Measurements from ENCODE around the gene SNAPC4.
A peak's percentile ranks its signal among the peaks of the same experiment; 100 is the strongest.

SNAPC4 gene

DNA sequence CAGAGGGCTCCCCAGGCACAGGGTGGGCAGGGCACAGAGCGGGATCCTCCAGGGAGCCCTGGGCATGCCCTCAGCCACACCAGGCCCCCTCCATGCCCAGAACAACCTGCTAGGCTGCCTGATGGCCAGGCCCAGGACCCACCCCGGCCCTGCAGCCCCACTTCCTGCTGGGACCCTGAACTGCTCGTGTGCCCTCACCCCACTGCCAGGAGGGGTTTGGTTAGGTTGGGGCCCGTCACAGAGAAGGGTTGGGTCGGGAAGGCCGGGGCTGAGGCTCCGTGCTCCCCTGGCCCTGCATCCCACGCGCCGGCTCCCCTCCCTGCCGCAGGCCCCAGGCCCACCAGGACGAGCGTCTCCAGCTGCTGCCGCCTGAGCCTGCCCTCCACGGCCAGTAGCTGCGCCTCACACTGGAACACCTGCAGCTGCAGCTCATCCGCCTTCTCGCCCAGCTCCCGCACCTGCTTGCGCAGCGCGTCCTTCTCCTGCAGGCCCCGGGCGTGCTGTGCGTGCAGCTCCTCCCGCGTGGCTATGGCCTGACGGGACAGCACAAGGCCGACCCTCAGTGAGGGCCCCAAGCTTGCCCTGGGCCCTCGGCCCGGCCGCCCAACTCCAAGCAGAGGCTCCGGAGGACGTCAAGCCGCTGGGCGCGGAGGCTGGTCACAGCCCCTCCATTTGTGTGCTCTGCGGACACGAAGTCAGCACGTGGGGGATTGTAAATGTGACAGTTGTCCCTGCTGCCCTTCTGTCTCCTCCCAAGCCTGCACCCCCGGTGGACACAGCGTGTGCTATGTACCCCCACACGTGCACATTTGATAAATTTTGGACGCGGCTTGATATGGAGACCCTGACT lies 32.4 kb downstream of the SNAPC4 start:
- DNase-seq = no peak

DNA sequence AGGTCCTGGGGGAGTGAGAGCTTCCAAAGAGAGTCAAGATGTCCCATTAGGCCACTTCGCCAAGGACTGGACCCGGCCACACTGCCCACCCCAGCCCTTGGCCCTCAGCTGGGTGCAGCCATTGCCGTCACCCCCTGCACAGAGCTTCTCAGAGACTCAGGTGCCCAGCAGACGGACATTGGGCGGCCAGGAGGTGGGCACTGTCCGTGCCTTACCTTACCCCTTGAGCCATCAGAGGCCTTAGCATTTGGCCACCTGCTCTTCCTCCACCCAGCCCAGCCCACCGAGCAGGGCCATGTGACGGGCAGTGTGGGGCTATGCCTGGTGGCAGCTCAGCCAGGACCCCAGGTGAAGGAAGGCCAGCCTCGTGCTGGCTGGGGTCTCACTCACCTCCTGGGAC lies 33.1 kb downstream of the SNAPC4 start:
- DNase-seq = no peak

DNA sequence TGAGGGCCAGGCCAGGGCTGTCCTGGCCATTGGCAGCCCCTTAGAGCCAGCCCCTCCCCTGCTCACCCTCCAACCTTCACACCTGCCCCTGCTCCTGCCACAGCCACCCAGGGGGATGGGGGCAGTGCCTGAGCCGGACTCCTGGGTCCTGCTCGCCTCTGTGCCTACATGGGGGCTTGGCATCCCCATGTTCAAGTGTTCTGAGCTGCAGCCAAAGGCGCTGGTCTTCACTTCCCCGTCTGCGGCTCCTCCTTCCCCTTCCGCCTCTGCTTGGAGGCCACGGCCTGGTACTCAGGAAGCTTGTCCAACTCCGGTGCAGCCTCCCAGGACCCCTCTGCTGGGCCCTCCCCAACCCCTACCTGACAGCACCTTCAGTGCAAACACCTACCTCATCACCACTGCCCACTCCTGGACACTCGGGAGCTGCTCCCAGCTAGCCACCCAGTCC lies 34.2 kb downstream of the SNAPC4 start:
- no peak for DNase-seq

DNA sequence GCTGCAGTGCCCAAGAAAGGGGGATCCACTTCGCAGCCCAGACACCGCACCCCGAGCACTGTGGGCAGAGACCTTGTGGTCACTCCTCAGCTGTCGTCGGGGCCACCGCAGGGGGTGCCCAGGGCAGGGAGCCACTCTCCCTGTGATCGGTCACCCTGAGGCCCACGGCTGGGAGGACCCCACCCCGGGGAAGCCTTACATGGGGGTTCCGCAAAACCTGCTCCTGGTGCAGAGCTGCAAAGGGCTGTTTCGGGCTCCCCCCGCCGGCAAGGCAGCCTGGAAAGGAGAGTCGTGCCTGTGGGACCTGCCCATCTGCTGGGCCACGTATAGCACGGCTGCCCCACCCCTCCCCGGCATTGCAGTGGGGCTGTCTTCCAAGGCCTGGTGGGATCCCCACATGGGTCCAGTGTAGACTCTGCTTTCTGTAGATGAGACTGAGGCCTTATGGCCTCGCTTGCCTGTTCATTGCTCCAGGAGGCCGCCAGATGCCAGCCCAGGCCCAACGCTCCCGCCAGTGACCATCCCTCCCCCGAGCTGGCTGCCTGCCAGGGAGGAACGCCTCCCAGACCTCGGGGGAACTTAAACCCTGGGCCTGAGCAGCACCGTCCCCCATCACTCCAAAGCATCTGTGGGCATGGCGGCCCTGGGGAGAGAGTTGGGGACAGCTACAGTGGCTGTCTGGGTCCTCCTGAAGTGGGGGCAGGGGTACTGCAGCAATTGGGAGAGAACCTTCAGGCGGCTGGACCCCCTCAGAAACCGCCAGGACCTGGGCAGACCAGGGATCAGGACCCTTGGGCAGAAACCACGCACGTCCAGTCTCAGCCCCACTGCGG lies 34.8 kb downstream of the SNAPC4 start:
- no peak for DNase-seq

DNA sequence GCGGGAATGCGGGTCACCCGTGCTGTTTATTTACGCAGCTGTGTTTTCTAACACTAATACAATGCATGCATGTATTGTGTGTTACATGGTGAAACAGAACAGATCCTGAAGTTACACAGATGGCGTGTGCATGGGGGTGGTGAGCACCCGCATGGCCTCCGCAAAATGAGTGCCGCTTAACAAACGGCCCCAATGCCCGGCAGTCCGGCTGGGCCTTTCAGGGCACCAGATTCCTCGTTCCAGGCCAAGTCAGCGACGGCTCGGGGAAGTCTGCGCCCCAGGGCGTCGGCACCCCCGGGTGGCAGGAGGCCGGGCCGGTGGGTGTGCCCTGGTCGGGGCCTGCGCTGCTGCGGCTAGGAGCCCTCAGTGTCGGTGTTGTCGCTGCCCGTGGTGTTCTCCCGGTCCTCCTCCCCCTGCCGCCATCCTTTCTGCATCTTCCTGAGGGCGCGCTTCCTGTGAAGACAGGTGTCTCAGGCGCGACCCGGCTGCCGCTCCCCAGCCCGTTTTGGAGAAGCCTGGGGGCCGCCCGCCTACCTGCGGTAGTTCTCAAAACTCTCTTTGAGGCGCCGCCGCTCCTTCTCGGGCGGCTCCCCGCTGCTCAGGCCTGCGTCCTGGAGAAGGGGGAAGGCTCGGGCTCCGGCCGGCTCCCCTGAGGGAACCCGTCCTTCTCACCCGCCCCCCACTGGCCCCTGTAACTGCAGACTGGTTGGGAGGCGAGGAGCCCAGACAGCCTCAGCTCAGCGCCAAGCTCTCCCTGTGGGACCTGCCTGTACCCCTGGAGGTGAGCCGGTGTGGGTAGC lies 35.8 kb downstream of the SNAPC4 start:
- DNase-seq = no peak

DNA sequence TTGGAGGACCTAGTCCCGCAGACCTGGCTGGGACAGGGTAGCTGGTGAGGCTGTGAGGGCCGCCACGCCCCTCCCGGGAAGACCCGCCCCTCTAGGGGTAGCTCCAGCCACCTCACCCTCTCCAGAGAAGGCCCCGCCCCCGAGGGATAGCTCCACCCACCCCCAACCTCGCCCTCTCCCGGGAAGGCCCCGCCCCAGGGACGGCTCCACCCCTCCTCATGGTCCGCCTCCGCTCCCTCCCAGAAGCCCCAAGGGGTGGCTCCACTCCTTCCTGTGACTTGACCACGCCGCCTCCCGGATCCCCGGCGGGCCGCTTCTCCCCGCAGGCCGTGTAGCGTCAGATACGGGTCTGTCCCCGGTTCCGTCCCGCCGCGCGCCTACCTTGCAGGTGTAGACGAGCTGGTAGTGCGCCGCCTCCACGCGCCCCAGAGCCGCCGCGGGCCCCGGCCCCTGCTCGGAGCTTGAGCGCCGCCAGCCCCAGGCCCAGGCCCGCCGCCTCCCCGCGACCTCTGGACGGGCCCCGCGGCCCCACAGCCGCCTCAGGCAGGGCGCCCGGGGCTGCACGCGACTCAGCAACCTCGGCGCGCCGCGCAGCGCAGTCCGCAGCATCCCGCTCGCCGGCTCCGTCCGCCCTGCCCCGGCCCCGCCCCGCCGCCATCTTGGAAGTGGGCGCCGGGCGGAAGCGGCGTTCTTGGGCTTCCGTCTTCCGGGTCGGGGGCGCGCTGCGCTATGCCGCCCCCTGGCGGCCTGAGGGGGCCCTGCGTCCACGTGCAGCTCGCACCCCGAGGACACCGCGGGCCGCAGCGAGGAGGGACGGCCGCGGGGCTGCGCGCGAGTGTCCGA lies 36.6 kb downstream of the SNAPC4 start, which contains the start of gene DNLZ:
Gene DNLZ, minus strand, starts transcription at position 639 of the 843 bp plus-strand sequence. Its CDS starts 30 bp downstream, at position 609.
- DNase-seq = peak; percentile 97

DNA sequence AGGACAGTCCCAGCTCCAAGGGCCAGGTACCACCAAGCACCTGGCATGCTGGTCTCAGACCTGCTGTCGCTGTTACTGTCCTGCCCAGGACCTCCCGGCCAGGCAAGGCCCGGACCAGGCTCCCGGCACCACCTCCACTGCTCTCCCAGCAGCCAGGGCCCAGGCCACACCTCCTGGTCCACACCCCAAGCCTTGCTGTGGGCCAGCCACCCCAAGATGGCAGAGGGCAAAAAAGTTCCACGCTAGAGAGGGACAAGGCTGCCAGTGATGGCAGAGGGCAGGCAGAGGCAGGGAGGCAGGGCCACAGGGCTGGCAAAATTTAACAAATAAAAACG lies 37.6 kb downstream of the SNAPC4 start:
- DNase-seq = no peak

DNA sequence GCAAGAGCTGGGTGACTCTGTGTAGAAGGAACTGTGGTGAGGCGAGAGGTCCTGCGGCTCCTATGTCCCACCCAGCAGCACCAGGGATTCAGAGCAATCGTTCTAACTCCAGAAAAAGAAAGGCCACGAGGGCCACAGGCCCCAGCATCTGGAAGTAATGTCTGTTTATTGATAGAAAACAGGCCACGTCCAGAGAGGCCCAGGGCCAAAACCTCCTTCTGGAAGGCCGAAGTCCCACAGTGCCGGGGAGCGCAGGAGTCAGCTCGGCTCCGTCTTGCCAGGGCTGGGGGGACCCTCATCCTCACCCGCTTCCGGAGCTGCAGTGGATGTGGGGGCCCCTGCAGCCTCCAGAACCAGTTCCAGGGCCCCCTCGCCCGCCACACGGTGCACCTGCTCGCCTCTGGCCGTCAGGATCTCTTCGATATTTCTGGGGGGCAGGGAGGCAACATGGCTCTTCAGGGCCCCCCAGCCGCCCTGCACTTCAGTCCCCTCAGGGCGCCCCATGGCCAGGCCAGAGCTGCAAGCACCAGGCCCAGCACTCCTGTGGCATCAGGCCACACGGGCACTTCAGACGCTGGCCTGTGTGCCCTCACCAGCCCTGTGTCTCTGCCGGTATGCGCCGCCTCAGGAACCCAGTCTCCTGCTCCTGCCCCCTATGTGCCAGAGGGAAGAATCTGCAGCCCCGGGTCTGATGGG lies 38.1 kb downstream of the SNAPC4 start:
- no peak for DNase-seq

DNA sequence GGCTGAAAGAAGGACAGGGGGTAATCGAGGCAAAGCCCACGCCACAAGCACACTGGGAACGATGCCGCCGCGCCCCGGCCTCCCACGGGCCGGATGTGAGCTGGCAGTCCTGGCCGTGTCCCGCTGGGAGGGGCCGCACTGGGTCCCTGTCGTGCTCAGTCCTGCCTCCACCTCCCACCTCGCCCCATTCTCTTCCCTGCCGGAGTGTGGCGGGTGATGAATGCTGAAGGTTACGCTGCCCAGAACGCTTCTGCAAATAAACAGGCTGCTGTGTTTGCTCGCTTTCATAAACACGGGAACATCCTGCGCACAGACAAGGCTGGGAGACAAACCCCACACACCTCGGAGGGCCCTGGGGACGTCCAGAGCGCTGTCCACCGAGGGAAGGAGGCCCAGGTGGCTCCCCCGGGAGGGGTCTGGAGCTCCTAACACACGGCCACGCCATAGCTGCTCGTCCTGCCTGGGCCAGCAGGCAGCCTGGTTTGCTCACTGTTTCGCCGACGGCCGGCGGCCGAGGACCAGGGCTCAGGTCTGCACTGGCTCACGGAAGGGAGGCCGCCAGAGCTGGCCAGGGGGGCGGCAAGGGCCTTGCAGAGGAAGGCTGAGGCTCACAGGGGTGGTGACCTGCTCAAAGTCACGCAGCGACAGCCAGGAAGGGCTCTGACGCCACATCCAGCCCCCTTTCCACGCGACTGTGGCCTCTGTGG lies 38.8 kb downstream of the SNAPC4 start:
- peak; percentile 69 for DNase-seq

DNA sequence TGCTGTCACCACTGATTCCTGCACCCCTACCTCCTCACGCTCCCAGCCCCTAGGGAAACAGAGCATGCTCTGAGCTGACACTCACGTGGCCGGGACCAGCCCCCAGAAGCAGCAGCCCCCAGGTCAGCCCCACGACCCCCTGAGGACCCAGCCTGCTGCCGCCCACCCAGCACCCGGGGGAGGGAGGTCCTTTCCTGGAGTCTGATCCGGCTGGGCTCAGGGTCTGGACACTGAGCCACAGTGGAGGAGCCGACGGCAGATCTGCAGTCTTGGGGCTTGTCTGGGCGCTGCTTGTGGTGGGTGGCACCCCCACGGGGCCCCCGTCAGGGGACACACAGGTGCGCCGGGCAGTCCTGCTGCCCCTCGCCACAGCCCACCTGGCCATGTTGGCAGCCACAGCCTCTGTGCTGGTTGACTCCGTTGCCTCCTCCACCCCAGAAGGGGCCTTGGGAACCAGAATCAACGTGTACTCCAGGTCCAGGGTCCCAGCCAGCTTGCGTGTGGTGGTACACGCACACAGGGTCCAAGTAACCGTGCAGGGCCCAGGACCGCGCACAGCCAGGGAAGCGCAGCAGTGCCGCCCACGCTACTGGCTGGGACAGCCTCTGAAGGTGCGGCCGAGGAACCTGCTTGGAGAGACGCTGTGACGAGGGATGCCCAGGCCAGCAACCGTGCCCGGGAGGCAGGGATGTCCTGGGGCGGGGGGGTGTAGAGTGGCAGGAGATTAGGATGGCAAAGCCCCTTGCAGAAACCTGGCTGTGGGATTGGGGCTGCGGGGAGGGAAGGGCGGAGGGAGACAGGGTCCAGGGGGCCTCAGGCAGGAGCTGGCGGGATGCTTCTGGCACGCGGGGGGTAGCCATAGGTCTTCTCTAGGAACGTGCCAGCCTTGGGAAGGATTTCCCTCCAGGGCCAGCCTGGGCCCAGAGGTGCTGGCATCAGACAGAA lies 39.9 kb downstream of the SNAPC4 start:
- DNase-seq = no peak

DNA sequence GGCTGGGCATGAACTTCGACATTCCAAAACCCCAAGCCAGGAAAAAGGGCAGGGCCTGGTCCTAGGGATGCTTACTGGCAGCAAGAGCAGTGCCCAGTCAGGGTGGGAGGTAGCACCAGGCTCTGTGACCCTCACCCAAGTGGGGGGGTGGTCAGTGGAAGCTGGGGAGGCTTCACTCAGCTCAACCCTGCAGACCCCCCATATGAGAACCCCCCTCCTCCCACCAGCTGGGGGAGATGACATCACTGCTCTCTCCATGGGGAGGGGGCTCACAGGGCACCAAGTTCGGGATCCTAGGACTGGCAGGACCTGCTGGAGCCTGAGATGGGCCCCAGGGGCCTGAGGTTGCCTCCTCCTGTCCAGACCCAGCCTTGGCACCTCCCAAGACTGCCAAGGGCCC lies 41.1 kb downstream of the SNAPC4 start:
- no peak for DNase-seq

DNA sequence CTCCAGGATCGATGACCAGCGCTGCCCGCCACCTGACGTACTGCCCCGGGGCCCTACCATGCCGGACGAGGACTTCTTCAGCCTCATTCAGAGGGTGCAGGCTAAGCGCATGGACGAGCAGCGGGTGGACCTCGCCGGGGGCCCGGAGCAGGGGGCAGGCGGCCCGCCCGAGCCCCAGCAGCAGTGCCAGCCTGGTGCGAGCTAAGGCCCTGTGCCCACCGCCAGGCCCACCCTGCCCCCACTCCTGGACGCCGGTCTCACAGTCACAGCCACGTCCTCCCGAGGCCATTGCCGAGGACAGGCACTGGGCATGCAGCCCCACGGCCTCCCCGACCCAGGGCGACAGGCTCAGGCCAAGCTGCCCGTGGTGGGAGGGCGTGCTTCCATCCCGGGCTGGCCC lies 42.0 kb downstream of the SNAPC4 start:
- no peak for DNase-seq

DNA sequence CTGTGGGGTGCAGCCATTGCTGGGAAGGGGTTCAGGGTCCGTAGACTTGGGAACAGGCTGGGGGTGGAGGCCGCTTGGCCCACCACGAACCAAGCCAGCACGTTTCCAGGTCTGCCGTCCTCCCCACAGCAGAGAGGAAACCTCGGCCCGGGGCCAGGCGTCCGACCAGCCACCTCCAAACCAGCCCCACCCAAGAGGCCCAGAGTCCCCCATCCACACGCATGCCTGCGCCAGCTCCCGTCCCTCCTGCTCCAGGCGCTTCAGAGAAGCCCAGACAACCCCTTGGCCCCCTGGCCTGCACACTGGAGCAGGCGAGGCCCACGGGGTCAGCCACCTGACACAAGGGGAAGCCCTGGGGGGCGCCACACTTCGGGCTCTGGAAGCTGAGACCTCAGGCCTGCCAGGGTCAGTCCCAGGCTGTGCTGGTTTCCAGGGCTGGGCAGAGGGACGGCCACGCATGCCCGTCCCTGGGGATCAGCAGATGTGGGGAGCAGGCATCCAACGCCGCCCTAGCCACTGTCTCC lies 42.7 kb downstream of the SNAPC4 start:
- no peak for DNase-seq

DNA sequence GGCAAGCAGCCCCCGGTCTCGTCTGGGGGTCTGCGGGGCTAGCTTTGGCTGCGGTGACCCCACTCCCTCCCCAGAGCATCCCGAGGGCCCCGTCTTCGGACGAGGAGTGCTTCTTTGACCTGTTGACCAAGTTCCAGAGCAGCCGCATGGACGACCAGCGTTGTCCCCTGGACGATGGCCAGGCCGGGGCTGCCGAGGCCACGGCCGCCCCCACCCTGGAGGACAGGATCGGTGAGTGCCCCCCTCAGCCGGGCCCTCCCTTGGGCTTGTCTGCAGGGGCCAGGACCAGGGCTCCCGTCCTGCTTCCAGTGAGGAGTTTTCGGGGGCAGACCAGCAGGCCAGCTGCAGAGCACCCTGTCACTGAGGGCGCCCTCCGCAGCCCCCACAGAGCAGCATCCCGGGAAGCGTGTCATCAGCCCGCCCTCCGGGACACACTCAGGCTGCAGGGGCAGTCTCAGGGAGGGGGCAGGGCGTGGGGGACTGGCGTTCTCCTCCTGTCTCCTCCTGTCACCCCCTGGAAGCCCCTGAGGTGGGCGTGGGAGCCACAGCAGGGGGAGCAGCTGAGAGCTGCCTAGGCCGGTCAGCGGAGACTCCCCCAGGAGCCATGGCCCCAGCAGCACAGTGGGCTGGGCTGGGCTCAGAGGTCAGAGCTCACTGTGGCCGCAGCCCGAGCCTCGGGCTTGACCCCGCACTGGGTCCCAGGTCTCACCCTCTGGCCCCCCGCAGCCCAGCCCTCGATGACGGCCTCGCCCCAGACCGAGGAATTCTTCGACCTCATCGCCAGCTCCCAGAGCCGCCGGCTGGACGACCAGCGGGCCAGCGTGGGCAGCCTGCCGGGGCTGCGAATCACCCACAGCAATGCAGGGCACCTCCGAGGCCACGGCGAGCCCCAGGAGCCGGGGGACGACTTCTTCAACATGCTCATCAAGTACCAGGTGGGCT lies 44.1 kb downstream of the SNAPC4 start:
- no peak for DNase-seq

DNA sequence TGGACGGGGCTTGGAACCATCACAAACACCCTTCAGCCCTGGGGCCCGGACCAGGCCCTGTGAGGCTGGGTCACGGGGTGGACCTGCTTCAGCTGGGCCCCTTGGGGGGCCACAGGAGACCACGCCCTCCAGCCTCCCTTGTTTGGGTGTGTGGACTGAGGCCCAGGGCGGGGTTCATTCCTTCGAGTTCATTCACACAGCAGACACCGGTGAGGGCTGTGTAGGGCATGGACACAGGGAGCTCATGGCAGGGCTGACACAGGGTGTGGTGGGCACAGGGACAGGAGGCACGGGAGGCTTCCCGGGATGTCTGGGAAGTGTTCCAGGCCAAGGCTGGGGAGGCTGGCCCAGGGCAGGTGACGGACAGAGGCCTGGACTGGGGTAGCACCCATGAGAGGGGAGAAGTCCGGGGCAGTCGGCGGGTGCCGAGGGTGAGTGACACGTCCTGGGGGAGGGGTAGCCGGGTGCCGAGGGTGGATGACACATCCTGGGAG lies 45.3 kb downstream of the SNAPC4 start:
- no peak for DNase-seq

DNA sequence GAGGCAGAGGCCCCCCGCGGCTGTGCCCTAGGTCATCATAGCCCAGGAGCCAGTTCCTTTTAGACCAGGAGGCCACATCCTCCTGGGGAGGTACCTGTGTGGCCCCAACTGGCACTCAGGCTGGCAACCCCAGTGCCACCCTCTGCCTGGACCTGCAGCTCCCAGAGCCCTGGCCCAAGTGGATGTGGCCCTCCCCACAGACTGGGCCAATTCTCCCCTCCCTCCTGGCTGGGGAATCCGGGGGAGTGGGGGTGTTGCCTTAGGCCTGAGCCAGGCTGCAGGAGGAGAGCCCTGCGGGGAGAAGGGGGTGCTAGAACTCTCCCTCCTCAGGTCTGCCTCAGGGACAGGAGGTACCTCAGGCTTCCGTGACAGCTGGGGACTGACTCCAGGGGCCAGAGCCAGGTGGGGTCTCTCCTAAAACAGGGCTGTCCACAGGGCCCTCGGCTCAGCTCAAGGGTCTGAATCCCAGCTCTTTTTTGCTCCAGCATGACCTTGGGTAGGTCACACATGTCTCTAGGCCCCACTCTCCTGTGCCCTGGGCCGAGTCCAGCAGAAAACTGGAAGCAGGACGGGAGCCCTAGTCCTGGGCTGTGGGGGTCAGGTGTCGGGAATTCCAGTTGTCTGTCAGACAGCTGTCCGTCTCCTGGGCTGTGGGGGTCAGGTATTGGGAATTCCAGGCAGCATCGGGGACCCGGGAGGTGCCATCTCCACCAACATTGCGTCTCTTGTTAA lies 46.0 kb downstream of the SNAPC4 start:
- no peak for DNase-seq

DNA sequence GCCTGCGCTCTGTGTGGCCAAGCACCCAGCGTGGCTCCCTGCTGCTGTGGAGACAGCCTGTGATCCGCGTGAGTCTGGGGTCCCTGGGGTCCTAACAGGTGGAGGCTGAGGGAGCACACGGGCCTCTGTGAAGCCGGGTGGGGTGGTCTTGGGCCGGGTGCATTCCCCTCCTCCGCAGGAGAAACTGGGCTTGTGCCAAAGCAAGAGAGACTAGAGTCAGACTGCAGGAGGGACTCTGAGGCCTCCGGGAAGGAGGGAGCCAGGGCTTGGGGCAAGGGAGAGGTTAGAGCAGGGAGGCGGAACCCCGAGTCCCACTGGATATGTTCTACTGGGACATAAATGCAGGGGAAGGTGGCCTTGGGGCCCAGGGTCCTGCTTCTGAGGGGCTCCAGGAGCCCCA lies 46.9 kb downstream of the SNAPC4 start:
- no peak for DNase-seq

Measured in femur (tissue), 1 donor.